HL-60 (cell line): Measurements from ENCODE around the gene ADIPOR2.

Experiments
- DNase-seq, 2 experiments: peaks; one replicate each; pipeline ENCODE4 v3.0.0-alpha.2; 2010 to 2020; ENCODE audit warnings: low read depth in 1 of 2, low spot score in 1 of 2
- H3K27ac ChIP-seq: fragments of 250-450 bp; sonication (Bioruptor Pico); replicated peaks from 2 replicates; pipeline ENCODE4 v1.5.1; 2020; ENCODE audit warnings: mild to moderate bottlenecking, moderate library complexity
- H3K27me3 ChIP-seq: fragments of 250-450 bp; sonication (Bioruptor Pico); 2 replicates; pipeline ENCODE4 v1.5.1; 2021; ENCODE audit warnings: mild to moderate bottlenecking, moderate library complexity; ENCODE audit not compliant: insufficient read depth, poor library complexity, severe bottlenecking
- H3K4me3 ChIP-seq: replicated peaks from 2 replicates; pipeline ENCODE4 v1.5.1; 2011; ENCODE audit warnings: mild to moderate bottlenecking, control low read depth, low read length; ENCODE audit not compliant: insufficient read depth
- GABPA ChIP-seq: IDR thresholded peaks from 2 replicates; pipeline ENCODE4 v1.6.1; 2012; ENCODE audit warnings: low read depth
- POLR2AphosphoS5 ChIP-seq: IDR thresholded peaks from 2 replicates; pipeline ENCODE4 v1.6.1; 2012; ENCODE audit warnings: low read depth
- SPI1 ChIP-seq: IDR thresholded peaks from 2 replicates; pipeline ENCODE4 v1.6.1; 2012; ENCODE audit warnings: low read depth, mild to moderate bottlenecking, borderline replicate concordance
- TF ChIP-seq, protein P1 (sequence below): IDR thresholded peaks from one replicate; pipeline ENCODE4 v1.5.1; 2011; ENCODE audit warnings: low read length, control low read depth, inconsistent platforms; ENCODE audit not compliant: insufficient read depth
- TF ChIP-seq, protein P2 (sequence below): IDR thresholded peaks from 2 replicates; pipeline ENCODE4 v1.6.1; 2012; ENCODE audit warnings: low read depth; ENCODE audit not compliant: insufficient replicate concordance

The ADIPOR2 gene

DNA sequence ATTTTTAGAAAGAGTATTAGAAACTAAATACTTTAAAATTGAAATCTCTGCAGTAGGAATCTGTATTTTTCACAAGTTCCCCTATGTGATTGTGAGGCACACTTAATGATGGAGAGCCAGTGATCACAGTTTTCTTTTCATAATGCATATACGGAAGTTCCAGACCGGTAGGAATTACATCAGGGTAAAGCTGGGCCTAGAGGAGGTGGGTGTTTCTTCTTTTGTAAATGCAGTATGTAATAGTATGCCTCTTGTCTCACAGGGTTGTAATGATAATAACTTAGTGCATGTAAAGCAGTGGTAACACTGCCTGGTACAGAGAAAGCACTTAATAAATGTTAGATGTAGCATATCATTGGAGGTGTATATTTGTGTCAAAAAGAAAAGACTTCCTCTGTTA lies 72.3 kb downstream of the ADIPOR2 start:
- no peaks in the 10 kb centered on the region for H3K27me3 ChIP-seq
- H3K4me3 ChIP-seq, result no peak overlapping the region
- H3K27ac ChIP-seq, result no peak overlapping the region
- DNase-seq, result peak in 1 of 2 experiments; percentile 12
- TF ChIP-seq POLR2AphosphoS5 (no peak), GABPA (no peak), SPI1 (no peak)
- TF ChIP-seq, protein P1, sequence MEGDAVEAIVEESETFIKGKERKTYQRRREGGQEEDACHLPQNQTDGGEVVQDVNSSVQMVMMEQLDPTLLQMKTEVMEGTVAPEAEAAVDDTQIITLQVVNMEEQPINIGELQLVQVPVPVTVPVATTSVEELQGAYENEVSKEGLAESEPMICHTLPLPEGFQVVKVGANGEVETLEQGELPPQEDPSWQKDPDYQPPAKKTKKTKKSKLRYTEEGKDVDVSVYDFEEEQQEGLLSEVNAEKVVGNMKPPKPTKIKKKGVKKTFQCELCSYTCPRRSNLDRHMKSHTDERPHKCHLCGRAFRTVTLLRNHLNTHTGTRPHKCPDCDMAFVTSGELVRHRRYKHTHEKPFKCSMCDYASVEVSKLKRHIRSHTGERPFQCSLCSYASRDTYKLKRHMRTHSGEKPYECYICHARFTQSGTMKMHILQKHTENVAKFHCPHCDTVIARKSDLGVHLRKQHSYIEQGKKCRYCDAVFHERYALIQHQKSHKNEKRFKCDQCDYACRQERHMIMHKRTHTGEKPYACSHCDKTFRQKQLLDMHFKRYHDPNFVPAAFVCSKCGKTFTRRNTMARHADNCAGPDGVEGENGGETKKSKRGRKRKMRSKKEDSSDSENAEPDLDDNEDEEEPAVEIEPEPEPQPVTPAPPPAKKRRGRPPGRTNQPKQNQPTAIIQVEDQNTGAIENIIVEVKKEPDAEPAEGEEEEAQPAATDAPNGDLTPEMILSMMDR, result no peak
- TF ChIP-seq, protein P2, sequence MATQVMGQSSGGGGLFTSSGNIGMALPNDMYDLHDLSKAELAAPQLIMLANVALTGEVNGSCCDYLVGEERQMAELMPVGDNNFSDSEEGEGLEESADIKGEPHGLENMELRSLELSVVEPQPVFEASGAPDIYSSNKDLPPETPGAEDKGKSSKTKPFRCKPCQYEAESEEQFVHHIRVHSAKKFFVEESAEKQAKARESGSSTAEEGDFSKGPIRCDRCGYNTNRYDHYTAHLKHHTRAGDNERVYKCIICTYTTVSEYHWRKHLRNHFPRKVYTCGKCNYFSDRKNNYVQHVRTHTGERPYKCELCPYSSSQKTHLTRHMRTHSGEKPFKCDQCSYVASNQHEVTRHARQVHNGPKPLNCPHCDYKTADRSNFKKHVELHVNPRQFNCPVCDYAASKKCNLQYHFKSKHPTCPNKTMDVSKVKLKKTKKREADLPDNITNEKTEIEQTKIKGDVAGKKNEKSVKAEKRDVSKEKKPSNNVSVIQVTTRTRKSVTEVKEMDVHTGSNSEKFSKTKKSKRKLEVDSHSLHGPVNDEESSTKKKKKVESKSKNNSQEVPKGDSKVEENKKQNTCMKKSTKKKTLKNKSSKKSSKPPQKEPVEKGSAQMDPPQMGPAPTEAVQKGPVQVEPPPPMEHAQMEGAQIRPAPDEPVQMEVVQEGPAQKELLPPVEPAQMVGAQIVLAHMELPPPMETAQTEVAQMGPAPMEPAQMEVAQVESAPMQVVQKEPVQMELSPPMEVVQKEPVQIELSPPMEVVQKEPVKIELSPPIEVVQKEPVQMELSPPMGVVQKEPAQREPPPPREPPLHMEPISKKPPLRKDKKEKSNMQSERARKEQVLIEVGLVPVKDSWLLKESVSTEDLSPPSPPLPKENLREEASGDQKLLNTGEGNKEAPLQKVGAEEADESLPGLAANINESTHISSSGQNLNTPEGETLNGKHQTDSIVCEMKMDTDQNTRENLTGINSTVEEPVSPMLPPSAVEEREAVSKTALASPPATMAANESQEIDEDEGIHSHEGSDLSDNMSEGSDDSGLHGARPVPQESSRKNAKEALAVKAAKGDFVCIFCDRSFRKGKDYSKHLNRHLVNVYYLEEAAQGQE, result no peak

DNA sequence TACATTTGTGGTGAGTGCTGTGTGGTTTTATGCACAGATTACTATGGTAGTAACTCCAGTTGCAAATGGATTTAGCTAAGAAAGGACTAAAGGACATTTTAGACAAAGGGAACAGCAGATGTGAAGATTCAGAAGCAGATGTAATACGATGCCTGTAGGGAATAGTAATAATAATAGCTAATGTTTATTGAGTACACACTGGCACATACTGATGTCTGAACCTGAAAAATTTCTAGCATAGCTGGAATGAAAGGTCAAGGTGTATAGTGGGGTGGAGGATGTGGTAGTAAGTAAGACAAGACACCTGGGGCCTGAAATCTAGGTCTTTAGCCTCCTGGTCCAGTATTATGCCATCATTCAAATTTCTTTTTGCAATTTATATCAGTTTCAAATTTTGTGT lies 75.2 kb downstream of the ADIPOR2 start:
- Histone ChIP-seq H3K4me3 (no peak overlapping the region), H3K27me3 (no peaks in the 10 kb centered on the region), H3K27ac (no peak overlapping the region)
- no peak for DNase-seq
- TF ChIP-seq GABPA, result no peak
- TF ChIP-seq SPI1, result no peak
- no peak for TF ChIP-seq POLR2AphosphoS5
- TF ChIP-seq, protein P2, result no peak

DNA sequence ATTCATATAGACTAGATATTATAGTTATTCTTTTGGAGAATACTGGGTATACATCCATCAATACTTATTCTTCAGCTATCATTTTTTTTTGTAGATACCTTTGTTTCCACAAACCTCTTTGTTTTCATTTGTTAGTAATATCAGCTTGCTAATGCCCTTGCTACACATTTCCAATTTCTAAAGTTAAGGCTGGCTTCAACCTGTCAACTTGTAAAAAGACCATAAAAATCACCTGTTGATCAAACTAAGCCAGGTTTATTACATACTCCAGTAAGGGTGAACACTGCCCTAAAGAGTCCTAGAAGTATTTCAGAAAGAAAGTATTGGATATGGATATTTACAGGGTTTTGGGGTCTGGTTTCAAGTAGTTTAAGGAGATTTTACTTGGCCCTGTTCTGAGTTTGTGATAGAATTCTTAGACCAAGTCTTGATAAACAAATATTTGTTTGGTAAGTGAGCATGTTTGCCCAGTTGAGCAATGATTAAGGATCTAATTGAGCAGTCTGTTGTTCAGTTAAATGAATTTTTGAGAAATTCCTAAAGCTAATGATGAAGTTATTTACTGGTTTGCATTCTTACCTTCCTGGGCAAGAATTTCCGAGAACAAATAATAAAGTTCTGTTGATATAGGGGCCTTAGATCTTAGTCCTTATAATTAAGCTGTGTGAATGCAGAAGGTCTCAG lies 76.7 kb downstream of the ADIPOR2 start:
- H3K27me3 ChIP-seq, result no peaks in the 10 kb centered on the region
- H3K4me3 ChIP-seq, result no peak overlapping the region
- H3K27ac ChIP-seq, result no peak overlapping the region
- DNase-seq, result no peak
- TF ChIP-seq, protein P1, result no peak
- TF ChIP-seq POLR2AphosphoS5 (no peak), GABPA (no peak), SPI1 (no peak)

DNA sequence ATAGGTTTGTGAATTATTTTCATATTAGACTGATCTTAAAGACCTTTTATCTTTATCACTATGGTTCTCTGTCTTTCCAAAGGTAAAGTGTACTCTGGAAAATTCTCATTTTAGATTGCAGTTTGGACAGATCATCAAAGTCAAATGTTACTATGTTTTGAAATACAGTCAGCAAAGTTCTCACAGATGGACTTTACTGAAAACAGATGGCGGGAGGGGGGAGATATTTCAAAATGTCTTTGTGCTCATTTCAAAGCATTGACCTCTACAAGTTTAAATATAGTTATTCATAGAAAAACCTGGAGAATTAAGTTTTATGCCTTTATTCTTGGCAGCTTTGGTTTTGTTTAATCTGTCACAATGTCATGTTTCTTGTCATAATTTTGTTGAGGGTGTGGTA lies 77.7 kb downstream of the ADIPOR2 start:
- DNase-seq, result no peak
- H3K27me3 ChIP-seq, result no peaks in the 10 kb centered on the region
- no peak overlapping the region for H3K27ac ChIP-seq
- H3K4me3 ChIP-seq, result no peak overlapping the region
- TF ChIP-seq SPI1 (no peak), GABPA (no peak), POLR2AphosphoS5 (no peak)
- TF ChIP-seq, protein P2, result no peak
- TF ChIP-seq, protein P1, result no peak
